Measurements from ENCODE around the gene ZNFX1. TPM values are rescaled to one million over a fixed set of nuclear protein-coding genes. Genes with fewer than 3 reads are reported as not detected.

The ZNFX1 gene
- total RNA-seq, 1 experiment from 2014 or later: 11.0 TPM

DNA sequence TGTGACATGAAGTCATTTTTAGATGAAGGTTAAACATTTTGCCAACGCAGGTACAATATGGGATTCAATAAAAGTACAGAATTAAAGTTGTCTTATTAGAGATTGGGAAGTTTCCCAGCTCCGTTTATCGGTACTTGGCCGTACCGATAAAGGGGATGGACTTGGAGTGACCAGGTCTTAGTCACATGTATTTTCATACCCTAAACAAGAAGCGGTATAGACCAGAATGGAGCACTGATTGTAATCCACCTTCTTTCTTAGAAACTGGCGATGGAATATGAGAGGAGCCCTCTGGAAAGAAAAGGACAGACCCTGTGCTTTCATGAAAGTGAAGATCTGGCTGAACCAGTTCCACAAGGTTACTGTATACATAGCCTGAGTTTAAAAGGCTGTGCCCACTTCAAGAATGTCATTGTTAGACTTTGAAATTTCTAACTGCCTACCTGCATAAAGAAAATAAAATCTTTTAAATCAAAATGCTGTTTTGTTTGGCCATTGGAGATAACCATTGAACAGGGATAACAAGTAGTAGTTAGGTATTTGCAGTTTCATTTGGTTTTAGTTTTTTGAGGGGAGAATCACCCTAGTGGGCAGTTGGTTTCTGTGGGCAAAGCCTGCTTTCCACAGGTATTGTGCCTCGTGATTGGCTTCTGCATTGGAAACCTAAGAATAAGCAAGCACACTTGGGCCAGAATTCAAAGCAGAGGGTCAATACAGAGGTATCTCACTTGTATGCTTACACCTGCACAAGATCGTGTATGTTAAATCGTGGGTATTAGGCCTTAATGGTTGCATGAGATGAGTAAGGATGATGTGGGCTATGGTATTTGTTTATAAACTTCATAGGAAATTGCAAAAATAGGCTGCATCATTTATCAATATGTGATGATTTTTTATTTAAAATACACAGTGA, 11.2 kb upstream of the ZNFX1 start (continued):
- TF ChIP-seq EMX1 (CRISPR knock-in tag; IDR thresholded peaks at IDR 0.05): peak; percentile 95; the same call in 1 of the 2 replicates
- TF ChIP-seq, protein P1, sequence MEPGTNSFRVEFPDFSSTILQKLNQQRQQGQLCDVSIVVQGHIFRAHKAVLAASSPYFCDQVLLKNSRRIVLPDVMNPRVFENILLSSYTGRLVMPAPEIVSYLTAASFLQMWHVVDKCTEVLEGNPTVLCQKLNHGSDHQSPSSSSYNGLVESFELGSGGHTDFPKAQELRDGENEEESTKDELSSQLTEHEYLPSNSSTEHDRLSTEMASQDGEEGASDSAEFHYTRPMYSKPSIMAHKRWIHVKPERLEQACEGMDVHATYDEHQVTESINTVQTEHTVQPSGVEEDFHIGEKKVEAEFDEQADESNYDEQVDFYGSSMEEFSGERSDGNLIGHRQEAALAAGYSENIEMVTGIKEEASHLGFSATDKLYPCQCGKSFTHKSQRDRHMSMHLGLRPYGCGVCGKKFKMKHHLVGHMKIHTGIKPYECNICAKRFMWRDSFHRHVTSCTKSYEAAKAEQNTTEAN (CRISPR knock-in tag; IDR thresholded peaks at IDR 0.05): no peak
- TF ChIP-seq, protein P2, sequence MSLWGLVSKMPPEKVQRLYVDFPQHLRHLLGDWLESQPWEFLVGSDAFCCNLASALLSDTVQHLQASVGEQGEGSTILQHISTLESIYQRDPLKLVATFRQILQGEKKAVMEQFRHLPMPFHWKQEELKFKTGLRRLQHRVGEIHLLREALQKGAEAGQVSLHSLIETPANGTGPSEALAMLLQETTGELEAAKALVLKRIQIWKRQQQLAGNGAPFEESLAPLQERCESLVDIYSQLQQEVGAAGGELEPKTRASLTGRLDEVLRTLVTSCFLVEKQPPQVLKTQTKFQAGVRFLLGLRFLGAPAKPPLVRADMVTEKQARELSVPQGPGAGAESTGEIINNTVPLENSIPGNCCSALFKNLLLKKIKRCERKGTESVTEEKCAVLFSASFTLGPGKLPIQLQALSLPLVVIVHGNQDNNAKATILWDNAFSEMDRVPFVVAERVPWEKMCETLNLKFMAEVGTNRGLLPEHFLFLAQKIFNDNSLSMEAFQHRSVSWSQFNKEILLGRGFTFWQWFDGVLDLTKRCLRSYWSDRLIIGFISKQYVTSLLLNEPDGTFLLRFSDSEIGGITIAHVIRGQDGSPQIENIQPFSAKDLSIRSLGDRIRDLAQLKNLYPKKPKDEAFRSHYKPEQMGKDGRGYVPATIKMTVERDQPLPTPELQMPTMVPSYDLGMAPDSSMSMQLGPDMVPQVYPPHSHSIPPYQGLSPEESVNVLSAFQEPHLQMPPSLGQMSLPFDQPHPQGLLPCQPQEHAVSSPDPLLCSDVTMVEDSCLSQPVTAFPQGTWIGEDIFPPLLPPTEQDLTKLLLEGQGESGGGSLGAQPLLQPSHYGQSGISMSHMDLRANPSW (CRISPR knock-in tag; conservative IDR thresholded peaks at IDR 0.05; ENCODE audit: low read depth): no peak

DNA sequence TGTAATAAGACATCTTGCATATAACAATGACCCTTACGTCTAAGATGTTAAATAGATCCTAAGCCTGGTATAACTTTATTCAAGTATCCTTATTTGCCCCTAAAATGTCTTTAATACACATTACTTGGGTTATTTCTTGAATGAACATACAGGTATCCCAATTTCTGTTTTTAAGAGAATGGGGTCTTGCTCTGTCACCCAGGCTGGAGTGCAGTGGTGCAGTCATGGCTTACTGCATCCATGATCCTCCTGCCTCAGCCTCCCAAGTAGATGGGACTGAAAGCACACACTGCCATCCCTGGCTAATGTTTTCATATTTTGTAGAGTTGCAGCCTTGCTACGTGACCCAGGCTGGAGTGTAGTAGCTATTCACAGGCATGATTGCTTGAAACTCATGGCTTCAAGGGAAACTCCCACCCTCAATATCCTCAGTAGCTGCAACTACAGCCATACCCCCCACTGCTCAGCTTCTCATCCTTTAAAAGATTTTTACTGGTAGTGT, 10.4 kb upstream of the ZNFX1 start:
- Mint-ChIP-seq H3K27ac (peak overlapping the region; percentile 88), H3K4me1 (peaks cover 71% of the 10 kb centered on the region), H3K27me3 (ENCODE audit: low read depth) (no peaks in the 10 kb centered on the region), H3K9me3 (no peaks in the 10 kb centered on the region; the same call in 1 of the 2 replicates), H3K4me3 (no peak overlapping the region), H3K36me3 (peaks cover 81% of the 10 kb centered on the region)
- CTCF ChIA-PET: interaction anchor here (2.9 kb wide), 1 partner anchor 32 kb away, joined by 15 read pairs; no protein-coding TSS in a partner anchor
- DNase-seq (ENCODE audit: low spot score) (no peak), ATAC-seq (no peak)
- POLR2A ChIA-PET: interaction anchor here (0.6 to 2.1 kb wide), 2 partner anchors 10 to 22 kb away, joined by 3 to 5 read pairs; partner anchors contain the start of gene ZNFX1
- TF ChIP-seq ZNF396 (CRISPR knock-in tag; IDR thresholded peaks at IDR 0.05; ENCODE audit: borderline replicate concordance): no peak
- TF ChIP-seq, protein P3, sequence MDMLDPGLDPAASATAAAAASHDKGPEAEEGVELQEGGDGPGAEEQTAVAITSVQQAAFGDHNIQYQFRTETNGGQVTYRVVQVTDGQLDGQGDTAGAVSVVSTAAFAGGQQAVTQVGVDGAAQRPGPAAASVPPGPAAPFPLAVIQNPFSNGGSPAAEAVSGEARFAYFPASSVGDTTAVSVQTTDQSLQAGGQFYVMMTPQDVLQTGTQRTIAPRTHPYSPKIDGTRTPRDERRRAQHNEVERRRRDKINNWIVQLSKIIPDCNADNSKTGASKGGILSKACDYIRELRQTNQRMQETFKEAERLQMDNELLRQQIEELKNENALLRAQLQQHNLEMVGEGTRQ (CRISPR knock-in tag; IDR thresholded peaks at IDR 0.05): no peak
- TF ChIP-seq, protein P2 (CRISPR knock-in tag; conservative IDR thresholded peaks at IDR 0.05; ENCODE audit: low read depth): no peak
- no peak for TF ChIP-seq ZNF317 (CRISPR knock-in tag; IDR thresholded peaks at IDR 0.05; ENCODE audit: borderline replicate concordance, low read depth)
- no peak for TF ChIP-seq ZNF263 (CRISPR knock-in tag; IDR thresholded peaks at IDR 0.05; ENCODE audit: low read depth)
- TF ChIP-seq ZBTB21 (CRISPR knock-in tag; IDR thresholded peaks at IDR 0.05; ENCODE audit: borderline replicate concordance): no peak
- TF ChIP-seq, protein P4, sequence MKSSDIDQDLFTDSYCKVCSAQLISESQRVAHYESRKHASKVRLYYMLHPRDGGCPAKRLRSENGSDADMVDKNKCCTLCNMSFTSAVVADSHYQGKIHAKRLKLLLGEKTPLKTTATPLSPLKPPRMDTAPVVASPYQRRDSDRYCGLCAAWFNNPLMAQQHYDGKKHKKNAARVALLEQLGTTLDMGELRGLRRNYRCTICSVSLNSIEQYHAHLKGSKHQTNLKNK (CRISPR knock-in tag; IDR thresholded peaks at IDR 0.05): 0 out of 2 replicates have a peak, but pooled peaks have one; percentile 36
- no peak for TF ChIP-seq ZNF219 (CRISPR knock-in tag; IDR thresholded peaks at IDR 0.05; ENCODE audit: borderline replicate concordance)
- TF ChIP-seq, protein P5, sequence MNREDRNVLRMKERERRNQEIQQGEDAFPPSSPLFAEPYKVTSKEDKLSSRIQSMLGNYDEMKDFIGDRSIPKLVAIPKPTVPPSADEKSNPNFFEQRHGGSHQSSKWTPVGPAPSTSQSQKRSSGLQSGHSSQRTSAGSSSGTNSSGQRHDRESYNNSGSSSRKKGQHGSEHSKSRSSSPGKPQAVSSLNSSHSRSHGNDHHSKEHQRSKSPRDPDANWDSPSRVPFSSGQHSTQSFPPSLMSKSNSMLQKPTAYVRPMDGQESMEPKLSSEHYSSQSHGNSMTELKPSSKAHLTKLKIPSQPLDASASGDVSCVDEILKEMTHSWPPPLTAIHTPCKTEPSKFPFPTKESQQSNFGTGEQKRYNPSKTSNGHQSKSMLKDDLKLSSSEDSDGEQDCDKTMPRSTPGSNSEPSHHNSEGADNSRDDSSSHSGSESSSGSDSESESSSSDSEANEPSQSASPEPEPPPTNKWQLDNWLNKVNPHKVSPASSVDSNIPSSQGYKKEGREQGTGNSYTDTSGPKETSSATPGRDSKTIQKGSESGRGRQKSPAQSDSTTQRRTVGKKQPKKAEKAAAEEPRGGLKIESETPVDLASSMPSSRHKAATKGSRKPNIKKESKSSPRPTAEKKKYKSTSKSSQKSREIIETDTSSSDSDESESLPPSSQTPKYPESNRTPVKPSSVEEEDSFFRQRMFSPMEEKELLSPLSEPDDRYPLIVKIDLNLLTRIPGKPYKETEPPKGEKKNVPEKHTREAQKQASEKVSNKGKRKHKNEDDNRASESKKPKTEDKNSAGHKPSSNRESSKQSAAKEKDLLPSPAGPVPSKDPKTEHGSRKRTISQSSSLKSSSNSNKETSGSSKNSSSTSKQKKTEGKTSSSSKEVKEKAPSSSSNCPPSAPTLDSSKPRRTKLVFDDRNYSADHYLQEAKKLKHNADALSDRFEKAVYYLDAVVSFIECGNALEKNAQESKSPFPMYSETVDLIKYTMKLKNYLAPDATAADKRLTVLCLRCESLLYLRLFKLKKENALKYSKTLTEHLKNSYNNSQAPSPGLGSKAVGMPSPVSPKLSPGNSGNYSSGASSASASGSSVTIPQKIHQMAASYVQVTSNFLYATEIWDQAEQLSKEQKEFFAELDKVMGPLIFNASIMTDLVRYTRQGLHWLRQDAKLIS (CRISPR knock-in tag; IDR thresholded peaks at IDR 0.05; ENCODE audit: borderline replicate concordance): no peak
- TF ChIP-seq, protein P6, sequence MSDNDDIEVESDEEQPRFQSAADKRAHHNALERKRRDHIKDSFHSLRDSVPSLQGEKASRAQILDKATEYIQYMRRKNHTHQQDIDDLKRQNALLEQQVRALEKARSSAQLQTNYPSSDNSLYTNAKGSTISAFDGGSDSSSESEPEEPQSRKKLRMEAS (CRISPR knock-in tag; IDR thresholded peaks at IDR 0.05): no peak
- TF ChIP-seq GTF2I (CRISPR knock-in tag; conservative IDR thresholded peaks at IDR 0.05): no peak
- TF ChIP-seq, protein P7, sequence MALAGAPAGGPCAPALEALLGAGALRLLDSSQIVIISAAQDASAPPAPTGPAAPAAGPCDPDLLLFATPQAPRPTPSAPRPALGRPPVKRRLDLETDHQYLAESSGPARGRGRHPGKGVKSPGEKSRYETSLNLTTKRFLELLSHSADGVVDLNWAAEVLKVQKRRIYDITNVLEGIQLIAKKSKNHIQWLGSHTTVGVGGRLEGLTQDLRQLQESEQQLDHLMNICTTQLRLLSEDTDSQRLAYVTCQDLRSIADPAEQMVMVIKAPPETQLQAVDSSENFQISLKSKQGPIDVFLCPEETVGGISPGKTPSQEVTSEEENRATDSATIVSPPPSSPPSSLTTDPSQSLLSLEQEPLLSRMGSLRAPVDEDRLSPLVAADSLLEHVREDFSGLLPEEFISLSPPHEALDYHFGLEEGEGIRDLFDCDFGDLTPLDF (CRISPR knock-in tag; IDR thresholded peaks at IDR 0.05): no peak
- no peak for TF ChIP-seq KAT7 (CRISPR knock-in tag; IDR thresholded peaks at IDR 0.05; ENCODE audit: borderline replicate concordance)
- TF ChIP-seq, protein P8, sequence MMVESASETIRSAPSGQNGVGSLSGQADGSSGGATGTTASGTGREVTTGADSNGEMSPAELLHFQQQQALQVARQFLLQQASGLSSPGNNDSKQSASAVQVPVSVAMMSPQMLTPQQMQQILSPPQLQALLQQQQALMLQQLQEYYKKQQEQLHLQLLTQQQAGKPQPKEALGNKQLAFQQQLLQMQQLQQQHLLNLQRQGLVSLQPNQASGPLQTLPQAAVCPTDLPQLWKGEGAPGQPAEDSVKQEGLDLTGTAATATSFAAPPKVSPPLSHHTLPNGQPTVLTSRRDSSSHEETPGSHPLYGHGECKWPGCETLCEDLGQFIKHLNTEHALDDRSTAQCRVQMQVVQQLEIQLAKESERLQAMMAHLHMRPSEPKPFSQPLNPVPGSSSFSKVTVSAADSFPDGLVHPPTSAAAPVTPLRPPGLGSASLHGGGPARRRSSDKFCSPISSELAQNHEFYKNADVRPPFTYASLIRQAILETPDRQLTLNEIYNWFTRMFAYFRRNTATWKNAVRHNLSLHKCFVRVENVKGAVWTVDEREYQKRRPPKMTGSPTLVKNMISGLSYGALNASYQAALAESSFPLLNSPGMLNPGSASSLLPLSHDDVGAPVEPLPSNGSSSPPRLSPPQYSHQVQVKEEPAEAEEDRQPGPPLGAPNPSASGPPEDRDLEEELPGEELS (CRISPR knock-in tag; IDR thresholded peaks at IDR 0.05): no peak

Measured in WTC11 (cell line).